Esophagus (tissue), 2 donors: ENCODE measurements around the gene PHF8. TPM values are rescaled to one million over a fixed set of nuclear protein-coding genes. Genes with fewer than 3 reads are reported as not detected.

Experiments
- polyA plus RNA-seq, 2 donors: library from polyadenylated mRNA; stranded (reverse); fragments of 200-250 nt; gene quantifications; one replicate each; pipeline ENCODE4 v1.2.3, GENCODE V29; 2013
- donor health status: healthy with polysubstance abuse.
- donor health status: Bipolar disorder and iron deficiency.

The PHF8 gene
- polyA plus RNA-seq, 2 donors: 6.7 to 10.3 TPM

Other genes with a start within 250 kb of the PHF8 start
- 1 to 10 TPM; 2.5 to 3.5 TPM for gene FAM120C, start 138.8 kb upstream of the PHF8 start, polyA plus RNA-seq